ENCODE measurements around the gene CORO6. TPM values are rescaled to one million over a fixed set of nuclear protein-coding genes. Genes with fewer than 3 reads are reported as not detected.

CORO6 gene
- total and polyA plus RNA-seq, 2 of the 13 experiments (the other 11 are each of a cell fraction or from before 2014, with no cell fraction given), result 0.42 to 0.82 TPM

DNA sequence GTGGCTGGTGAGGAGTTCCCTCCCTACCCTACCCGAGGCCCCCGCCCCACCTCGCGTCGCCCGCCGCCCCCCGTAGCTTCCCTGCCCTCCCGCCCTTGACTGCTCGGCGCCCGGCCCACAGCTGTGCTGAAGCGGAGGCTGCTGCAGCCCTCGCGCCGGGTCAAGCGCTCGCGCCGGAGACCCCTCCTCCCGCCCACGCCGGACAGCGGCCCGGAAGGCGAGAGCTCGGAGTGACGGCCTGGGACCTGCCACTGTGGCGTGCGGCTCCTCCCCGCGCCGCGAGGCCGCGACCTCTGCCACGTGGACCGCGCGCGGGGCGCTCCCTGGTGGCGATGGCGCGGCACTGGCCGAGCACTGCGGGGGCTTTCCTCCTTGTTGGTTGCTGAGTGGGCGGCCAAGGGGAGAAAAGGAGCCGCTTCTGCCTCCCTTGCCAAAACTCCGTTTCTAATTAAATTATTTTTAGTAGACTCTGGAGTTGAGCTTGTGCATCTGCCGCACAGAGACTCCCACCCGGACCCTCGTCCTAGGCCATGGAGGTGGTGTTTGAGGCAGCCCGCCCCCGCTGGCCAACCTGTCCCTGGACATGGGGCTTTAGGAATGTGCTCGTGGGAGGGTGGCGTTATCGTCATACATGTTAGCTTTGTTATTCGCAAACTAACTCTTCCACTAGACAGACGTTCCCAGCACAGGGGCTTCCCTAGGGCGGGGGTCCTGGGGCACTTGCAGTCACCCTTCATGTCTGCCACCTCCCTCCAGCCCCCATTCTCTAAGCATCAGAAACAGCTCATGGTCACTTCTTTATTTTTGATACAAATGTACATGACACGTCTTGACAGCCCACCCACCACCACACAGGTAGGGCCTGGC is 49.8 kb downstream of the CORO6 start:
- peaks cover under 1 to 15% of the 10 kb centered on the region in 2 experiments; a peak in 3 of 5 replicates for H3K36me3 ChIP-seq (replicated peaks in 1 of 2; ENCODE audit: control insufficient read depth in 1 of 2, insufficient read depth in 2 of 2, low read length in 2 of 2)
- ChIA-PET CTCF (ENCODE audit: low intra/inter-chr PET ratio, low total read pairs) (no interaction called here), POLR2A (no interaction called here)
- WGBS (ENCODE audit: low lambda C conversion rate), result 97% methylated on average over 62 of the region's 62 CpGs
- intact Hi-C loops (cut with micrococcal nuclease; ENCODE audit: unreplicated experiment), result no loop called here
- no peak overlapping the region for H2AFZ ChIP-seq (ENCODE audit: low read length)
- no peak for ATAC-seq
- no peak for FAIRE-seq
- no peak for DNase-seq (ENCODE audit: low spot score)
- BruUV-seq (replicated peaks), result no TSS peak
- no peak overlapping the region for H3K4me2 ChIP-seq (ENCODE audit: low read depth, low read length)
- H3K9ac ChIP-seq (ENCODE audit: insufficient read depth, low read depth, low read length), result no peak overlapping the region
- in situ Hi-C loops (cut with HindIII; ENCODE audit: extremely low pct_ligation_motif_present, low pct_unique_long_range_greater_than_20kb), result no loop called here
- no peak overlapping the region for H3K27ac ChIP-seq (ENCODE audit: extremely low read length, insufficient read depth, low read length)
- no peak overlapping the region for H3K4me3 ChIP-seq (replicated peaks in 1 of 3; ENCODE audit: insufficient read depth in 1 of 3, low read depth in 2 of 3, low read length in 3 of 3)
- no peaks in the 10 kb centered on the region for H3K9me3 ChIP-seq (ENCODE audit: low read length)
- H3K4me1 ChIP-seq (ENCODE audit: insufficient read depth, low read length), result peaks cover 32% of the 10 kb centered on the region
- H4K20me1 ChIP-seq (ENCODE audit: insufficient read depth, low read length), result no peaks in the 10 kb centered on the region
- H3K27me3 ChIP-seq (ENCODE audit: control insufficient read depth in 1 of 2, insufficient read depth in 2 of 2, low read length in 2 of 2), result no peaks in the 10 kb centered on the region
- H3K79me2 ChIP-seq (ENCODE audit: insufficient read depth, low read length), result no peaks in the 10 kb centered on the region
- TF ChIP-seq, protein P1, sequence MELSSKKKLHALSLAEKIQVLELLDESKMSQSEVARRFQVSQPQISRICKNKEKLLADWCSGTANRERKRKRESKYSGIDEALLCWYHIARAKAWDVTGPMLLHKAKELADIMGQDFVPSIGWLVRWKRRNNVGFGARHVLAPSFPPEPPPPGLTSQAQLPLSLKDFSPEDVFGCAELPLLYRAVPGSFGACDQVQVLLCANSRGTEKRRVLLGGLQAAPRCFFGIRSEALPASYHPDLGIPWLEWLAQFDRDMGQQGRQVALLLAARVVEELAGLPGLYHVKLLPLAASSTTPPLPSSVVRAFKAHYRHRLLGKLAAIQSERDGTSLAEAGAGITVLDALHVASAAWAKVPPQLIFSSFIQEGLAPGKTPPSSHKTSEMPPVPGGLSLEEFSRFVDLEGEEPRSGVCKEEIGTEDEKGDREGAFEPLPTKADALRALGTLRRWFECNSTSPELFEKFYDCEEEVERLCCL (CRISPR knock-in tag; IDR thresholded peaks at IDR 0.05; ENCODE audit: borderline replicate concordance), result no peak
- TF ChIP-seq RFX5 (IDR thresholded peaks at IDR 0.05; ENCODE audit: low read depth, low read length), result no peak
- TF ChIP-seq ZFP41 (CRISPR knock-in tag; IDR thresholded peaks at IDR 0.05; ENCODE audit: borderline replicate concordance), result no peak
- TF ChIP-seq KLF15 (CRISPR knock-in tag; IDR thresholded peaks at IDR 0.05; ENCODE audit: borderline replicate concordance), result no peak
- TF ChIP-seq MLX (CRISPR knock-in tag; IDR thresholded peaks at IDR 0.05), result no peak
- TF ChIP-seq SRF (IDR thresholded peaks at IDR 0.05; ENCODE audit: low read depth, low read length), result no peak
- no peak for TF ChIP-seq HIVEP1 (CRISPR knock-in tag; IDR thresholded peaks at IDR 0.05)
- no peak for TF ChIP-seq ZBTB49 (CRISPR knock-in tag; IDR thresholded peaks at IDR 0.05; ENCODE audit: borderline replicate concordance)
- TF ChIP-seq ZHX2 (IDR thresholded peaks at IDR 0.05; ENCODE audit: low read depth), result no peak
- no peak for TF ChIP-seq ZHX2 (CRISPR knock-in tag; IDR thresholded peaks at IDR 0.05; ENCODE audit: borderline replicate concordance)
- peak; percentile 7; the same call in 1 of the 2 replicates for TF ChIP-seq RBFOX2 (IDR thresholded peaks at IDR 0.05; ENCODE audit: low read depth, low read length)
- TF ChIP-seq ZNF550 (CRISPR knock-in tag; IDR thresholded peaks at IDR 0.05; ENCODE audit: borderline replicate concordance), result no peak
- no peak for TF ChIP-seq FOXC1 (CRISPR knock-in tag; IDR thresholded peaks at IDR 0.05; ENCODE audit: borderline replicate concordance)
